Bronchial epithelial cell (primary cell): ENCODE measurements around the gene PRELID3B. TPM values are rescaled to one million over a fixed set of nuclear protein-coding genes. Genes with fewer than 3 reads are reported as not detected.

Source experiments
- DNase-seq: peaks from one replicate; pipeline ENCODE4 v3.0.0-alpha.2; 2010; ENCODE audit warnings: low read depth
- FAIRE-seq: peaks from 2 replicates; lab custom pipeline; 2011; peaks lifted over from hg19 to GRCh38; lab: Jason Lieb, UNC
- H3K27me3 ChIP-seq: 2 replicates; pipeline ENCODE4 v1.5.1; 2011; ENCODE audit warnings: low read length; ENCODE audit not compliant: control insufficient read depth, insufficient read depth
- H3K36me3 ChIP-seq: 2 replicates; pipeline ENCODE4 v1.5.1; 2011; ENCODE audit warnings: low read length; ENCODE audit not compliant: control insufficient read depth, insufficient read depth
- H3K4me3 ChIP-seq: 2 replicates; pipeline ENCODE4 v1.5.1; 2011; ENCODE audit warnings: mild to moderate bottlenecking, low read depth, low read length, control low read depth
- total RNA-seq: library from RNA; depleted of rRNA; stranded (reverse); fragments of >200 nt; gene quantifications from 2 replicates; pipeline ENCODE4 v1.2.1, GENCODE V29; 2014
- TF ChIP-seq, protein P1 (sequence below): IDR thresholded peaks from 2 replicates; pipeline ENCODE4 v1.5.1; 2011; ENCODE audit warnings: mild to moderate bottlenecking, moderate library complexity, low read length, control low read depth, inconsistent platforms; ENCODE audit not compliant: insufficient read depth, severe bottlenecking

The PRELID3B gene
- total RNA-seq, 1 donor from 2014 or later = 160 TPM

DNA sequence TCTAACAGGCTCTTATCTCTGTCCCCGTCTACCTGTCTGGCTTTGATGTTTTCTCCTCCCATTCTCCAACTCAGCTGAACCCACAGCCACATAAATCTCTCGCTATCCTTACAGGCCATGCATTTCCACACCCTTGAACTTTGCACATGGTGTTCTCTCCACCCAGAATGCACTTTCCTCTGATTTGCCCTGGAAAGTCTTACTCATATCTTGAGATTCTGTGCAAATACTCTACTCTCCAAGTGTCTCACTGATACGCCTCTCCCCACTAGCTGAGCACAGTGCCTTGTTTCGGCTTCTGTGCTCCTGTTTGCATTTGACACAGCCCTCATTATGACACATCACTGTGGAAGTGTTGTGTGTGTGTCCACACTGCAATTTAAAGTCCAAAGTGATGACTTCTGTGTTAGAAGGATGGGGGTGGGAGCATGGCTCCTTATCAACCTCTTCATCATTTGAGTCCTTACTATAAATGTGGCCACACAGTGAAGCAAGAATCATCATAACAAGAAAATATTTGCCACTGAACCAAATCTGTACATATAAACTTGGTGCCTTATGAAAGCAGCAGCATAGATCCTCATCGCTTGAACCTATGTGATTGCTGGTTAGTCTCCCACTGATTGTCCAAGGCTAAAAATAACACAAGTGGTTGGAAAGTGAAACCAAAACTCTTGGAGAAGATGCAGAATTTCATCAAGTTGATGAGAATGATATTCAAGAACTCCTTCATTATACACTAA lies 5.5 kb upstream of the PRELID3B start:
- Histone ChIP-seq H3K27me3 (no peaks in the 10 kb centered on the region), H3K4me3 (no peak overlapping the region), H3K36me3 (no peaks in the 10 kb centered on the region)
- TF ChIP-seq, protein P1, sequence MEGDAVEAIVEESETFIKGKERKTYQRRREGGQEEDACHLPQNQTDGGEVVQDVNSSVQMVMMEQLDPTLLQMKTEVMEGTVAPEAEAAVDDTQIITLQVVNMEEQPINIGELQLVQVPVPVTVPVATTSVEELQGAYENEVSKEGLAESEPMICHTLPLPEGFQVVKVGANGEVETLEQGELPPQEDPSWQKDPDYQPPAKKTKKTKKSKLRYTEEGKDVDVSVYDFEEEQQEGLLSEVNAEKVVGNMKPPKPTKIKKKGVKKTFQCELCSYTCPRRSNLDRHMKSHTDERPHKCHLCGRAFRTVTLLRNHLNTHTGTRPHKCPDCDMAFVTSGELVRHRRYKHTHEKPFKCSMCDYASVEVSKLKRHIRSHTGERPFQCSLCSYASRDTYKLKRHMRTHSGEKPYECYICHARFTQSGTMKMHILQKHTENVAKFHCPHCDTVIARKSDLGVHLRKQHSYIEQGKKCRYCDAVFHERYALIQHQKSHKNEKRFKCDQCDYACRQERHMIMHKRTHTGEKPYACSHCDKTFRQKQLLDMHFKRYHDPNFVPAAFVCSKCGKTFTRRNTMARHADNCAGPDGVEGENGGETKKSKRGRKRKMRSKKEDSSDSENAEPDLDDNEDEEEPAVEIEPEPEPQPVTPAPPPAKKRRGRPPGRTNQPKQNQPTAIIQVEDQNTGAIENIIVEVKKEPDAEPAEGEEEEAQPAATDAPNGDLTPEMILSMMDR = no peak
- DNase-seq (peak; percentile 81), FAIRE-seq (no peak)

DNA sequence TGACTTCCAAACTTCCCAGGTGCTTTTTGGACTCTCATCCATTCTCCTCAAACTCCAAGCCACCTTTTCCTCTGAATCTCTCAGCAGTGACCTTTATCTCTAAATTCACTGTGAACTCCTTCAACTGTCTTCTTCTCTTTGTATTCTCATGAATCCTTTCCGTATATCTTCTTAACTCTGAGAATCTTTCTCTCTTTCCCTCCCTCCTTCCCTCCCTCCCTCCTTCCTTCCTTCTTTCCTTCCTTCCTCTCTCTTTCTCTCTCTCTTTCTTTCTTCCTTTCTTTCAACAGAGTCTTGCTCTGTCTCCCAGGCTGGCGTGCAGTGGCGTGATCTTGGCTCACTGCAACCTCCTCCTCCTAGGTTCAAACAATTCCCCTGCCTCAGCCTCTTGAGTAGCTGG lies 4.3 kb upstream of the PRELID3B start:
- TF ChIP-seq, protein P1 = no peak

DNA sequence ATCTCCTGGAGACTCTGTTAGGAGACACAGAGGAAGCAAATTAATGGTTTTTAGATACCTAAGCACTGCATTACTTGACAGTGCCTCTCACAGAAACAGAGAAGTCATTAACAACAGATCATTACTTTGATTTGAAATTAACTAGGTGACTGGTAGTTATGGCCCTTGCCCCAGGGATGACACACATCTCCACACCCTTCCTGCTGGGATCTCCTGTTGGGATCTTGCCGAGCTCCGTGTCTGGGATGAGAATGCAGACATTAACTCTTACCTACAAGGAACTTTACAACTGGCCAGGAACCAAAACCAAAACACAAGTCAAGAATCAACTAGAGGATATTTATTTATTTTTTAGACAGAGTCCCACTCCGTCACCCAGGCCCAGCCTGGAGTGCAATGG lies 2.2 kb upstream of the PRELID3B start:
- Histone ChIP-seq H3K4me3 (no peak overlapping the region), H3K27me3 (no peaks in the 10 kb centered on the region), H3K36me3 (no peaks in the 10 kb centered on the region)
- DNase-seq = no peak
- TF ChIP-seq, protein P1 = no peak
- FAIRE-seq = no peak

More for the DNA sequence above, 4.3 kb upstream of the PRELID3B start:
- Histone ChIP-seq H3K36me3 (no peaks in the 10 kb centered on the region), H3K4me3 (no peak overlapping the region), H3K27me3 (no peaks in the 10 kb centered on the region)
- FAIRE-seq = no peak
- no peak for DNase-seq

DNA sequence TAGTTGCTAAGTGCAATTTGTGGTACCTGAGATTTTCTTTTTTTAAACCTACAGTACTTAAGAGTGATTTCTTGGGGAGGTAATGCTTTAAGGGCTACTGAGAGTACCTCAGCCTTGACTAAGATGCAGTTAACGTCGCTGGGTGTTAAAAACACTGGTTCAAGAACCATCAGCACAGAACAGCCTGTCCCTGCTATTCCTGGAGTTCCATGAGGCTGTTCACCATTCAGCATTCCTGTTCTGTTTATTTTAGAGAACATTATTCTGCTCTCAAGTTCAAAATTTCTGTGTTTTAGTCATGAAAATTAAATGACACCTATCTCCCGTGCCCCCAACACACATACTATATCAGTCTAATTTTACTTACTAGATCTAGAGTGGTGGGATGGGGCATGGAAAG lies 1.7 kb upstream of the PRELID3B start:
- TF ChIP-seq, protein P1 = no peak
- H3K4me3 ChIP-seq = no peak overlapping the region
- H3K27me3 ChIP-seq = no peaks in the 10 kb centered on the region
- H3K36me3 ChIP-seq = no peaks in the 10 kb centered on the region
- FAIRE-seq (no peak), DNase-seq (no peak)

DNA sequence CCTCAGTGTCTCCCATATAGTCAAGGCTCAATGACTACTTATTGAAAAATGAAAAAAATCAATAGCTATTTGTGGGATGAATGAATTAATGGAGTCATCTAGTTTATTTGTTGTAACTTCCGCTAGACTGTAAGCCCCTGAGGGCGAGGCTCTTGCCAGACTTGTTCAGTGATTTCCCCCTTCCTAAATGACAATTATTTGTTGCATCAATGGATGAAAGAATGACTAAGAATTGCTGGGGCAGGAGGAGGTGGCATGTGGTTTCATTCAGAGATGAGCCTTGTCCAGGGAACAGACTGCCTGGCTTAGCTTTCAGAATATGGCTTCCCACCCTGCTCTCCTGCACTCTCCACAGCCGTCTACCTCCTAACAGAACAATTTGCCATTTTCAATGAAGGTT lies 1.1 kb upstream of the PRELID3B start:
- TF ChIP-seq, protein P1 = no peak
- H3K4me3 ChIP-seq = no peak overlapping the region

More for the DNA sequence above, 1.1 kb upstream of the PRELID3B start:
- Histone ChIP-seq H3K36me3 (no peaks in the 10 kb centered on the region), H3K27me3 (no peaks in the 10 kb centered on the region)
- FAIRE-seq (no peak), DNase-seq (peak; percentile 55)
